NB4 (cell line): ENCODE results near the gene RTN4IP1.

Experiments
- POLR2A ChIP-seq: IDR thresholded peaks from 2 replicates; pipeline ENCODE4 v1.6.1; 2011; ENCODE audit warnings: mild to moderate bottlenecking; ENCODE audit not compliant: insufficient read length; ENCODE audit errors: extremely low read depth
- TF ChIP-seq, protein P1 (sequence below): IDR thresholded peaks from one replicate; pipeline ENCODE4 v1.5.1; 2012; ENCODE audit warnings: low read depth, low read length
- TF ChIP-seq, protein P2 (sequence below): IDR thresholded peaks from 2 replicates; pipeline ENCODE4 v1.6.1; 2011; ENCODE audit warnings: low read depth, low read length

DNA sequence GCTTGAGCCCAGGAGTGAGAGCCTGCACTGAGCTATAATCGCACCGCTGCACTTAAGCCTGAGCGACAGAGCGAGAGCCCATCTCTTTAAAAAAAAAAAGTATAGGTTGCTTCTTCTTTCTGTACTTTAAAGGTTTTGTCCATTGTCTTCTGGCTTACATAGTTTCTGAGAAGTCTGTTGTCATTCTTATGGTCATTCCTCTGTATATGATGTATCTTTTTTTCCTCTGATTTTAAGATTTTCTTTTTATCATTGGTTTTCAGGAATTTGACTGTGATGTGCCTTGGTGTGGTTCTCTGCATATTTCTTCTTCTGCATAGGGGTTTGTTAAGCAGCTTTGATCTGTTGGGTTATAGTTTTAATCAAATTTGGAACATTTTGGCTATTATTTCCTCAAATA lies 29.2 kb upstream of the RTN4IP1 start:
- TF ChIP-seq, protein P1, sequence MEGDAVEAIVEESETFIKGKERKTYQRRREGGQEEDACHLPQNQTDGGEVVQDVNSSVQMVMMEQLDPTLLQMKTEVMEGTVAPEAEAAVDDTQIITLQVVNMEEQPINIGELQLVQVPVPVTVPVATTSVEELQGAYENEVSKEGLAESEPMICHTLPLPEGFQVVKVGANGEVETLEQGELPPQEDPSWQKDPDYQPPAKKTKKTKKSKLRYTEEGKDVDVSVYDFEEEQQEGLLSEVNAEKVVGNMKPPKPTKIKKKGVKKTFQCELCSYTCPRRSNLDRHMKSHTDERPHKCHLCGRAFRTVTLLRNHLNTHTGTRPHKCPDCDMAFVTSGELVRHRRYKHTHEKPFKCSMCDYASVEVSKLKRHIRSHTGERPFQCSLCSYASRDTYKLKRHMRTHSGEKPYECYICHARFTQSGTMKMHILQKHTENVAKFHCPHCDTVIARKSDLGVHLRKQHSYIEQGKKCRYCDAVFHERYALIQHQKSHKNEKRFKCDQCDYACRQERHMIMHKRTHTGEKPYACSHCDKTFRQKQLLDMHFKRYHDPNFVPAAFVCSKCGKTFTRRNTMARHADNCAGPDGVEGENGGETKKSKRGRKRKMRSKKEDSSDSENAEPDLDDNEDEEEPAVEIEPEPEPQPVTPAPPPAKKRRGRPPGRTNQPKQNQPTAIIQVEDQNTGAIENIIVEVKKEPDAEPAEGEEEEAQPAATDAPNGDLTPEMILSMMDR, result no peak
- TF ChIP-seq, protein P2, sequence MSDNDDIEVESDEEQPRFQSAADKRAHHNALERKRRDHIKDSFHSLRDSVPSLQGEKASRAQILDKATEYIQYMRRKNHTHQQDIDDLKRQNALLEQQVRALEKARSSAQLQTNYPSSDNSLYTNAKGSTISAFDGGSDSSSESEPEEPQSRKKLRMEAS, result no peak
- TF ChIP-seq POLR2A, result no peak
